ENCODE results near the gene XPO4. TPM values are rescaled to one million over a fixed set of nuclear protein-coding genes. Genes with fewer than 3 reads are reported as not detected.
"Not testable (repeated sequence)": the region's sequence is repeated elsewhere in the genome, so short reads cannot be mapped to it uniquely, and the experiment has no call there.

XPO4 gene
- total RNA-seq, 4 donors from 2014 or later: 17.1 to 24.9 (median 18.6) TPM

- ATAC-seq: no peak
- TF ChIP-seq EP300 (IDR thresholded peaks at IDR 0.05) (no peak), POLR2AphosphoS5 (IDR thresholded peaks at IDR 0.05) (no peak), CTCF (IDR thresholded peaks at IDR 0.05) (no peak), POLR2A (IDR thresholded peaks at IDR 0.05) (no peak)
- WGBS, 2 donors (ENCODE audit: low coverage in 1 of 2): 80 to 82% methylated on average over 1 to 2 of the region's 2 CpGs
These were observed 8.3 kb downstream of the XPO4 start for GRCh38 chr13:20894245-20894644.

GRCh38 chr13:20891768-20892167 is 10.8 kb downstream of the XPO4 start:
- Histone ChIP-seq H3K36me3 (peaks cover 0 to 5% of the 10 kb centered on the region in 2 donors), H3K4me3 (no peak overlapping the region), H3K27me3 (no peaks in the 10 kb centered on the region), H3K4me1 (no peaks in the 10 kb centered on the region), H3K9me3 (no peaks in the 10 kb centered on the region), H3K27ac (no peak overlapping the region)
- ATAC-seq: no peak
- TF ChIP-seq POLR2AphosphoS5 (IDR thresholded peaks at IDR 0.05) (no peak), EP300 (IDR thresholded peaks at IDR 0.05) (no peak), CTCF (IDR thresholded peaks at IDR 0.05) (no peak), POLR2A (IDR thresholded peaks at IDR 0.05) (no peak)
- 90 to 92% methylated on average over 2 to 4 of the region's 7 CpGs for WGBS, 2 donors (ENCODE audit: low coverage in 1 of 2)

More at GRCh38 chr13:20894245-20894644, 8.3 kb downstream of the XPO4 start:
- peaks cover 0 to 8% (median 0%) of the 10 kb centered on the region in 3 donors for H3K4me1 ChIP-seq
- no peak overlapping the region for H3K4me3 ChIP-seq
- no peak overlapping the region for H3K27ac ChIP-seq
- H3K9me3 ChIP-seq: no peaks in the 10 kb centered on the region
- peaks cover 0 to 11% of the 10 kb centered on the region in 2 donors for H3K36me3 ChIP-seq
- no peaks in the 10 kb centered on the region for H3K27me3 ChIP-seq

GRCh38 chr13:20891034-20891433 is 11.5 kb downstream of the XPO4 start:
- no peaks in the 10 kb centered on the region for H3K9me3 ChIP-seq
- no peak for ATAC-seq
- no peak overlapping the region for H3K27ac ChIP-seq
- H3K4me3 ChIP-seq: no peak overlapping the region
- H3K4me1 ChIP-seq: no peaks in the 10 kb centered on the region
- WGBS, 2 donors (ENCODE audit: low coverage in 1 of 2): 70 to 72% methylated on average over 2 to 3 of the region's 3 CpGs
- no peaks in the 10 kb centered on the region for H3K27me3 ChIP-seq
- no peak for TF ChIP-seq POLR2A (IDR thresholded peaks at IDR 0.05)
- TF ChIP-seq POLR2AphosphoS5 (IDR thresholded peaks at IDR 0.05): no peak
- TF ChIP-seq EP300 (IDR thresholded peaks at IDR 0.05): no peak
- no peak for TF ChIP-seq CTCF (IDR thresholded peaks at IDR 0.05)
- H3K36me3 ChIP-seq: peaks cover 0 to 5% of the 10 kb centered on the region in 2 donors

- H3K27me3 ChIP-seq, H3K4me3 ChIP-seq, H3K9me3 ChIP-seq, H3K36me3 ChIP-seq, H3K27ac ChIP-seq, H3K4me1 ChIP-seq, ATAC-seq: not testable (repeated sequence)
- WGBS, 2 donors (ENCODE audit: low coverage in 1 of 2): 91 to 100% methylated on average over 2 to 6 of the region's 6 CpGs
These were observed 12.0 kb downstream of the XPO4 start for GRCh38 chr13:20890540-20890939.

- H3K36me3 ChIP-seq: no peaks in the 10 kb centered on the region
- no peak overlapping the region for H3K27ac ChIP-seq
- no peaks in the 10 kb centered on the region for H3K9me3 ChIP-seq
- H3K4me1 ChIP-seq: peaks cover 0 to 16% (median 2%) of the 10 kb centered on the region in 3 donors
- TF ChIP-seq POLR2AphosphoS5 (IDR thresholded peaks at IDR 0.05) (no peak), CTCF (IDR thresholded peaks at IDR 0.05) (no peak), POLR2A (IDR thresholded peaks at IDR 0.05) (no peak), EP300 (IDR thresholded peaks at IDR 0.05) (no peak)
- no peak for ATAC-seq
- no peak overlapping the region for H3K4me3 ChIP-seq
- no peaks in the 10 kb centered on the region for H3K27me3 ChIP-seq
- WGBS, 2 donors (ENCODE audit: low coverage in 1 of 2): 50% methylated on average over 1 to 2 of the region's 3 CpGs
These were observed 20.3 kb downstream of the XPO4 start for GRCh38 chr13:20882206-20882605.

All from gastroesophageal sphincter (tissue), 4 donors.